Keratinocyte (primary cell): ENCODE data around the gene CLCN5. TPM values are rescaled to one million over a fixed set of nuclear protein-coding genes. Genes with fewer than 3 reads are reported as not detected.

ENCODE experiments used
- DNase-seq: peaks from one replicate; pipeline ENCODE4 v3.0.0-alpha.2; 2011; ENCODE audit warnings: low read depth, missing footprints, low spot score
- FAIRE-seq: peaks from 2 replicates; lab custom pipeline; 2011; peaks lifted over from hg19 to GRCh38; lab: Jason Lieb, UNC
- H2AFZ ChIP-seq: 2 replicates; pipeline ENCODE4 v1.6.0; 2012; ENCODE audit warnings: low read length, control low read depth, inconsistent platforms; ENCODE audit not compliant: control insufficient read depth
- H3K27ac ChIP-seq: 2 replicates; pipeline ENCODE4 v1.5.1; 2011; ENCODE audit warnings: low read length; ENCODE audit not compliant: control insufficient read depth, insufficient read depth
- H3K27me3 ChIP-seq: 3 replicates; pipeline ENCODE4 v1.6.0; 2011; ENCODE audit warnings: low read length; ENCODE audit not compliant: control insufficient read depth, insufficient read depth; ENCODE audit errors: extremely low read depth
- H3K36me3 ChIP-seq, 2 experiments: 2 replicates in 1 of 2; 3 replicates in 1 of 2; pipeline ENCODE4 v1.5.1; 2011; ENCODE audit warnings: low read length in 2 of 2, mild to moderate bottlenecking in 1 of 2; ENCODE audit not compliant: control insufficient read depth in 2 of 2, insufficient read depth in 2 of 2; ENCODE audit errors: extremely low read depth in 1 of 2
- H3K4me1 ChIP-seq: 3 replicates; pipeline ENCODE4 v1.5.1; 2011; ENCODE audit warnings: low read length; ENCODE audit not compliant: control insufficient read depth, insufficient read depth; ENCODE audit errors: extremely low read depth
- H3K4me2 ChIP-seq: 3 replicates; pipeline ENCODE4 v1.6.0; 2011; ENCODE audit warnings: low read depth, low read length; ENCODE audit not compliant: control insufficient read depth, insufficient read depth; ENCODE audit errors: extremely low read depth
- H3K4me3 ChIP-seq, 3 experiments: fragments of 200-600 bp in 1 of 3; sonication (generic) in 1 of 3; 2 replicates in 2 of 3; 3 replicates in 1 of 3; pipeline ENCODE4 v1.5.1; 2011 to 2016; ENCODE audit warnings: low read length in 3 of 3, mild to moderate bottlenecking in 3 of 3, control low read depth in 2 of 3, inconsistent platforms in 1 of 3, low read depth in 1 of 3, mixed read lengths in 1 of 3, mixed run types in 1 of 3, moderate library complexity in 1 of 3; ENCODE audit not compliant: control insufficient read depth in 2 of 3, insufficient read depth in 2 of 3; ENCODE audit errors: extremely low read depth in 1 of 3
- H3K79me2 ChIP-seq: 2 replicates; pipeline ENCODE4 v1.6.0; 2012; ENCODE audit warnings: low read length; ENCODE audit not compliant: control insufficient read depth, insufficient read depth
- H3K9ac ChIP-seq: 3 replicates; pipeline ENCODE4 v1.6.0; 2011; ENCODE audit warnings: low read length; ENCODE audit not compliant: control insufficient read depth, insufficient read depth; ENCODE audit errors: extremely low read depth
- H3K9me1 ChIP-seq: 3 replicates; pipeline ENCODE4 v1.6.0; 2011; ENCODE audit warnings: low read length; ENCODE audit not compliant: control insufficient read depth, insufficient read depth; ENCODE audit errors: extremely low read depth
- H3K9me3 ChIP-seq: 2 replicates; pipeline ENCODE4 v1.5.1; 2012; ENCODE audit warnings: low read depth, low read length; ENCODE audit not compliant: control insufficient read depth
- H4K20me1 ChIP-seq: 3 replicates; pipeline ENCODE4 v1.6.0; 2011; ENCODE audit warnings: low read length; ENCODE audit not compliant: control insufficient read depth, insufficient read depth; ENCODE audit errors: extremely low read depth
- EZH2 ChIP-seq: IDR thresholded peaks from one replicate; pipeline ENCODE4 v1.6.1; 2012; ENCODE audit warnings: inconsistent platforms, mild to moderate bottlenecking, low read length, moderate library complexity
- dilution Hi-C: fragments of 300-500 bp; cut with MboI; formaldehyde crosslinking; loops from one replicate; pipeline ENCODE4 v1.7.0; 2020; ENCODE audit warnings: low sequenced_read_pairs; ENCODE audit not compliant: extremely low pct_ligation_motif_present
- polyA plus RNA-seq, 5 experiments: library from polyadenylated mRNA; depleted of rRNA in 3 of 5; stranded (reverse) in 3 of 5; stranded (forward) in 1 of 5; unstranded in 1 of 5; fragments of >200 nt; gene quantifications; 1 replicate in 1 of 5; 2 replicates in 3 of 5; 3 replicates in 1 of 5; pipeline versions ENCODE4 v1.2.1 to v1.2.3, GENCODE V29; 2011 to 2012; ENCODE audit warnings: missing spikeins in 2 of 5, low read depth in 1 of 5, low replicate concordance in 1 of 5
- small RNA-seq, 3 experiments: library from RNA; depleted of rRNA; stranded (forward); fragments of <200 nt; gene quantifications; one replicate each; pipeline ENCODE3, GENCODE V24; 2012; ENCODE audit warnings: low read depth in 3 of 3, low replicate concordance in 1 of 3; ENCODE audit not compliant: insufficient read length in 3 of 3
- TF ChIP-seq, protein P1 (sequence below), 3 experiments: IDR thresholded peaks in 1 of 3; conservative IDR thresholded peaks in 1 of 3; optimal IDR thresholded peaks in 1 of 3; 2 replicates in 2 of 3; 3 replicates in 1 of 3; pipeline versions ENCODE3 to v1.5.1; 2011; ENCODE audit warnings: low read length in 3 of 3, mild to moderate bottlenecking in 3 of 3, moderate library complexity in 2 of 3, control low read depth in 1 of 3, inconsistent platforms in 1 of 3; ENCODE audit not compliant: insufficient read depth in 2 of 3; ENCODE audit errors: extremely low read depth in 1 of 3

CLCN5 gene
- polyA plus RNA-seq, 1 donor (not counting 4 experiments of a cell fraction or from before 2014, with no cell fraction given): 3.9 TPM

DNA sequence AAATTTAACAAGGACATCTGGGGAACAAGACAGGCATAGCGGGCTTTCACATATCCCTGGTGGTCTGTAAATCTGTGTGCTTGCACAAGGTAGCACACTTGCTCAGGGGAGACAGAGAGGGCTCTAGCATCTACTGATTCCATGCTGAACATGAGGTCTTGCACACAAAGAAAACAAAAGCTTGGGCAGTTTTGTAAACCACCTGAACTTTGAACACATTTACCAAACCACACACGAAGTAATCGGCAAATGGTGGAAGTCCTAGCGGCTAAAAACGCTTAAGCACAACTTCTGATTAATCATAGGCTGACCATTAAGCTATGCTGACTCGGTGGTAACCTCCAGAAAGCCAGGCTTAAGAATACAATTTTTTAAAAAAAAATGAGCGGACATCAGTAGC lies 225.6 kb downstream of the CLCN5 start:
- Histone ChIP-seq H3K9me1 (no peaks in the 10 kb centered on the region), H3K36me3 (no peaks in the 10 kb centered on the region), H4K20me1 (no peaks in the 10 kb centered on the region), H3K4me2 (no peak overlapping the region), H3K27ac (no peak overlapping the region), H2AFZ (no peak overlapping the region), H3K4me3 (no peak overlapping the region), H3K27me3 (no peaks in the 10 kb centered on the region), H3K79me2 (no peaks in the 10 kb centered on the region), H3K9ac (no peak overlapping the region), H3K9me3 (no peaks in the 10 kb centered on the region), H3K4me1 (no peaks in the 10 kb centered on the region)
- TF ChIP-seq EZH2: no peak
- TF ChIP-seq, protein P1, sequence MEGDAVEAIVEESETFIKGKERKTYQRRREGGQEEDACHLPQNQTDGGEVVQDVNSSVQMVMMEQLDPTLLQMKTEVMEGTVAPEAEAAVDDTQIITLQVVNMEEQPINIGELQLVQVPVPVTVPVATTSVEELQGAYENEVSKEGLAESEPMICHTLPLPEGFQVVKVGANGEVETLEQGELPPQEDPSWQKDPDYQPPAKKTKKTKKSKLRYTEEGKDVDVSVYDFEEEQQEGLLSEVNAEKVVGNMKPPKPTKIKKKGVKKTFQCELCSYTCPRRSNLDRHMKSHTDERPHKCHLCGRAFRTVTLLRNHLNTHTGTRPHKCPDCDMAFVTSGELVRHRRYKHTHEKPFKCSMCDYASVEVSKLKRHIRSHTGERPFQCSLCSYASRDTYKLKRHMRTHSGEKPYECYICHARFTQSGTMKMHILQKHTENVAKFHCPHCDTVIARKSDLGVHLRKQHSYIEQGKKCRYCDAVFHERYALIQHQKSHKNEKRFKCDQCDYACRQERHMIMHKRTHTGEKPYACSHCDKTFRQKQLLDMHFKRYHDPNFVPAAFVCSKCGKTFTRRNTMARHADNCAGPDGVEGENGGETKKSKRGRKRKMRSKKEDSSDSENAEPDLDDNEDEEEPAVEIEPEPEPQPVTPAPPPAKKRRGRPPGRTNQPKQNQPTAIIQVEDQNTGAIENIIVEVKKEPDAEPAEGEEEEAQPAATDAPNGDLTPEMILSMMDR (optimal IDR thresholded peaks at IDR 0.05 in 1 of 3, IDR thresholded peaks at IDR 0.05 in 1 of 3, conservative IDR thresholded peaks at IDR 0.05 in 1 of 3; ENCODE audit: extremely low read depth in 1 of 3, insufficient read depth in 2 of 3, low read length in 3 of 3): no peak
- dilution Hi-C loops: no loop called here
- DNase-seq: no peak
- FAIRE-seq: no peak

Small RNAs within 50 kb of the gene (small RNA-seq; reads per million reads assigned to genes)
- gene MIR188 (0.47 to 37.7 (median 12.3) reads per million in 3 experiments), gene MIR362 (8.6 to 321 (median 204) reads per million in 3 experiments), gene MIR500A (4.4 to 165 (median 106) reads per million in 3 experiments), gene MIR500B (0 to 0.50 (median 0) reads per million in 3 experiments), gene MIR501 (0.54 to 23.4 (median 13.3) reads per million in 3 experiments), gene MIR502 (5.9 to 266 (median 138) reads per million in 3 experiments), gene MIR532 (87.3 to 3,927 (median 1,491) reads per million in 3 experiments), gene MIR660 (13.4 to 371 (median 308) reads per million in 3 experiments), gene RNU6-421P (0 reads per million in 3 experiments)

Other genes starting within 250 kb of the CLCN5 start
- not detected in 3 replicates for gene PAGE1, start 226.6 kb upstream of the CLCN5 start, polyA plus RNA-seq
- not detected in 3 replicates for gene PAGE4, start 93.3 kb upstream of the CLCN5 start, polyA plus RNA-seq
- 2.8 to 3.1 TPM (median 3.0 TPM) in 3 replicates for gene USP27X, start 43.1 kb upstream of the CLCN5 start, polyA plus RNA-seq